HL-60 (cell line): ENCODE data around the gene SLC27A2.

Experiments used
- DNase-seq, 2 experiments: peaks; one replicate each; pipeline ENCODE4 v3.0.0-alpha.2; 2010 to 2020; ENCODE audit warnings: low read depth in 1 of 2, low spot score in 1 of 2
- H3K27ac ChIP-seq: fragments of 250-450 bp; sonication (Bioruptor Pico); replicated peaks from 2 replicates; pipeline ENCODE4 v1.5.1; 2020; ENCODE audit warnings: mild to moderate bottlenecking, moderate library complexity
- H3K27me3 ChIP-seq: fragments of 250-450 bp; sonication (Bioruptor Pico); 2 replicates; pipeline ENCODE4 v1.5.1; 2021; ENCODE audit warnings: mild to moderate bottlenecking, moderate library complexity; ENCODE audit not compliant: insufficient read depth, poor library complexity, severe bottlenecking
- H3K4me3 ChIP-seq: replicated peaks from 2 replicates; pipeline ENCODE4 v1.5.1; 2011; ENCODE audit warnings: mild to moderate bottlenecking, control low read depth, low read length; ENCODE audit not compliant: insufficient read depth
- GABPA ChIP-seq: IDR thresholded peaks from 2 replicates; pipeline ENCODE4 v1.6.1; 2012; ENCODE audit warnings: low read depth
- POLR2AphosphoS5 ChIP-seq: IDR thresholded peaks from 2 replicates; pipeline ENCODE4 v1.6.1; 2012; ENCODE audit warnings: low read depth
- SPI1 ChIP-seq: IDR thresholded peaks from 2 replicates; pipeline ENCODE4 v1.6.1; 2012; ENCODE audit warnings: low read depth, mild to moderate bottlenecking, borderline replicate concordance
- TF ChIP-seq, protein P1 (sequence below): IDR thresholded peaks from one replicate; pipeline ENCODE4 v1.5.1; 2011; ENCODE audit warnings: low read length, control low read depth, inconsistent platforms; ENCODE audit not compliant: insufficient read depth
- TF ChIP-seq, protein P2 (sequence below): IDR thresholded peaks from 2 replicates; pipeline ENCODE4 v1.6.1; 2012; ENCODE audit warnings: low read depth; ENCODE audit not compliant: insufficient replicate concordance

Gene SLC27A2

DNA sequence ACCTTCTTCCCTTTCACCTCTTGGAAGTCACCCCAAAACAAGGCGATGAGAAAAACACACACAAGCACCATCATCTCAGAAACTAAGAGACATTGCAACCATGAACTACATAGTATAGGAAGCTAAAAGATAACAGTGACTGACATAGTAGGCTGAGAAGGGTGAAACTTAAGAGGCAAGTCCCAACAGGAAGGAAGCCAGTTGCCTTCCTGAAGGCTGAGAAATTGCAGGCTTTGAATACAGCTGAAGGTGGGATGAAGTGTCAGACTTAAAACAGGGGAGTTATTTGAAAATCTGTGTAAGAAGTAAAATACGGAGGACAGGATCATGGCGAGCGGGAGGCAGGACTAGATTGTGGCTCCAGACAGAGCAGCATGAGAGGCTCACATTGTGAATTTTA, 27.8 kb downstream of the SLC27A2 start:
- DNase-seq, result no peak
- Histone ChIP-seq H3K27me3 (no peaks in the 10 kb centered on the region), H3K27ac (no peak overlapping the region), H3K4me3 (no peak overlapping the region)
- TF ChIP-seq GABPA (no peak), SPI1 (no peak), POLR2AphosphoS5 (no peak)
- TF ChIP-seq, protein P1, sequence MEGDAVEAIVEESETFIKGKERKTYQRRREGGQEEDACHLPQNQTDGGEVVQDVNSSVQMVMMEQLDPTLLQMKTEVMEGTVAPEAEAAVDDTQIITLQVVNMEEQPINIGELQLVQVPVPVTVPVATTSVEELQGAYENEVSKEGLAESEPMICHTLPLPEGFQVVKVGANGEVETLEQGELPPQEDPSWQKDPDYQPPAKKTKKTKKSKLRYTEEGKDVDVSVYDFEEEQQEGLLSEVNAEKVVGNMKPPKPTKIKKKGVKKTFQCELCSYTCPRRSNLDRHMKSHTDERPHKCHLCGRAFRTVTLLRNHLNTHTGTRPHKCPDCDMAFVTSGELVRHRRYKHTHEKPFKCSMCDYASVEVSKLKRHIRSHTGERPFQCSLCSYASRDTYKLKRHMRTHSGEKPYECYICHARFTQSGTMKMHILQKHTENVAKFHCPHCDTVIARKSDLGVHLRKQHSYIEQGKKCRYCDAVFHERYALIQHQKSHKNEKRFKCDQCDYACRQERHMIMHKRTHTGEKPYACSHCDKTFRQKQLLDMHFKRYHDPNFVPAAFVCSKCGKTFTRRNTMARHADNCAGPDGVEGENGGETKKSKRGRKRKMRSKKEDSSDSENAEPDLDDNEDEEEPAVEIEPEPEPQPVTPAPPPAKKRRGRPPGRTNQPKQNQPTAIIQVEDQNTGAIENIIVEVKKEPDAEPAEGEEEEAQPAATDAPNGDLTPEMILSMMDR, result no peak
- TF ChIP-seq, protein P2, sequence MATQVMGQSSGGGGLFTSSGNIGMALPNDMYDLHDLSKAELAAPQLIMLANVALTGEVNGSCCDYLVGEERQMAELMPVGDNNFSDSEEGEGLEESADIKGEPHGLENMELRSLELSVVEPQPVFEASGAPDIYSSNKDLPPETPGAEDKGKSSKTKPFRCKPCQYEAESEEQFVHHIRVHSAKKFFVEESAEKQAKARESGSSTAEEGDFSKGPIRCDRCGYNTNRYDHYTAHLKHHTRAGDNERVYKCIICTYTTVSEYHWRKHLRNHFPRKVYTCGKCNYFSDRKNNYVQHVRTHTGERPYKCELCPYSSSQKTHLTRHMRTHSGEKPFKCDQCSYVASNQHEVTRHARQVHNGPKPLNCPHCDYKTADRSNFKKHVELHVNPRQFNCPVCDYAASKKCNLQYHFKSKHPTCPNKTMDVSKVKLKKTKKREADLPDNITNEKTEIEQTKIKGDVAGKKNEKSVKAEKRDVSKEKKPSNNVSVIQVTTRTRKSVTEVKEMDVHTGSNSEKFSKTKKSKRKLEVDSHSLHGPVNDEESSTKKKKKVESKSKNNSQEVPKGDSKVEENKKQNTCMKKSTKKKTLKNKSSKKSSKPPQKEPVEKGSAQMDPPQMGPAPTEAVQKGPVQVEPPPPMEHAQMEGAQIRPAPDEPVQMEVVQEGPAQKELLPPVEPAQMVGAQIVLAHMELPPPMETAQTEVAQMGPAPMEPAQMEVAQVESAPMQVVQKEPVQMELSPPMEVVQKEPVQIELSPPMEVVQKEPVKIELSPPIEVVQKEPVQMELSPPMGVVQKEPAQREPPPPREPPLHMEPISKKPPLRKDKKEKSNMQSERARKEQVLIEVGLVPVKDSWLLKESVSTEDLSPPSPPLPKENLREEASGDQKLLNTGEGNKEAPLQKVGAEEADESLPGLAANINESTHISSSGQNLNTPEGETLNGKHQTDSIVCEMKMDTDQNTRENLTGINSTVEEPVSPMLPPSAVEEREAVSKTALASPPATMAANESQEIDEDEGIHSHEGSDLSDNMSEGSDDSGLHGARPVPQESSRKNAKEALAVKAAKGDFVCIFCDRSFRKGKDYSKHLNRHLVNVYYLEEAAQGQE, result no peak

- H3K27me3 ChIP-seq, result no peaks in the 10 kb centered on the region
- no peak overlapping the region for H3K4me3 ChIP-seq
- H3K27ac ChIP-seq, result no peak overlapping the region
- no peak for DNase-seq
- TF ChIP-seq SPI1, result no peak
- TF ChIP-seq, protein P1, result no peak
- TF ChIP-seq, protein P2, result no peak
- no peak for TF ChIP-seq GABPA
- no peak for TF ChIP-seq POLR2AphosphoS5
These were observed 28.6 kb downstream of the SLC27A2 start for GRCh38 chr15:50210462-50211157.

- H3K4me3 ChIP-seq, result no peak overlapping the region
- DNase-seq, result no peak
- H3K27ac ChIP-seq, result no peak overlapping the region
- TF ChIP-seq, protein P2, result no peak
- TF ChIP-seq GABPA (no peak), SPI1 (no peak), POLR2AphosphoS5 (no peak)
- TF ChIP-seq, protein P1, result no peak
- H3K27me3 ChIP-seq, result no peaks in the 10 kb centered on the region
These were observed 36.3 kb downstream of the SLC27A2 start for GRCh38 chr15:50218291-50218690.
